MCF 10A (cell line): ENCODE data around the gene NFIA. TPM values are rescaled to one million over a fixed set of nuclear protein-coding genes. Genes with fewer than 3 reads are reported as not detected.
A peak's percentile ranks its signal among the peaks of the same experiment; 100 is the strongest.

Experiments used
- BruUV-seq: library from RNA; stranded (reverse); fragments of 400-500 nt; replicated peaks from 2 replicates; lab custom pipeline; 2021; lab: Mats Ljungman, UMichigan
- CTCF ChIA-PET: fragments of 300-600 bp; sonication (Branson Sonifier 250); formaldehyde crosslinking; extraction: SDS; loops from one replicate; lab custom pipeline; 2021; ENCODE audit warnings: antibody characterized with exemption, inconsistent platforms; lab: Yijun Ruan, JAX
- POLR2A ChIA-PET: fragments of 300-600, 350-650 bp; sonication (Branson Sonifier 250); formaldehyde crosslinking; extraction: SDS; loops from one replicate; lab custom pipeline; 2020; ENCODE audit warnings: antibody characterized with exemption, inconsistent platforms; lab: Yijun Ruan, JAX
- DNase-seq: peaks from one replicate; pipeline ENCODE4 v3.0.0-alpha.2; 2018; ENCODE audit not compliant: unreplicated experiment
- H3K27ac Mint-ChIP-seq: one replicate; pipeline ENCODE4 v1.8.0; 2022; ENCODE audit warnings: mild to moderate bottlenecking, low read depth, mixed read lengths; ENCODE audit not compliant: unreplicated experiment
- H3K27me3 Mint-ChIP-seq: one replicate; pipeline ENCODE4 v1.8.0; 2022; ENCODE audit warnings: mixed read lengths; ENCODE audit not compliant: insufficient read depth, unreplicated experiment
- H3K36me3 Mint-ChIP-seq: one replicate; pipeline ENCODE4 v1.8.0; 2022; ENCODE audit warnings: mild to moderate bottlenecking, moderate library complexity, mixed read lengths; ENCODE audit not compliant: insufficient read depth, unreplicated experiment
- H3K4me1 Mint-ChIP-seq: one replicate; pipeline ENCODE4 v1.8.0; 2022; ENCODE audit warnings: mixed read lengths; ENCODE audit not compliant: insufficient read depth, unreplicated experiment
- H3K4me3 Mint-ChIP-seq: one replicate; pipeline ENCODE4 v1.8.0; 2022; ENCODE audit warnings: mild to moderate bottlenecking, moderate library complexity, mixed read lengths; ENCODE audit not compliant: unreplicated experiment
- H3K9me3 Mint-ChIP-seq: one replicate; pipeline ENCODE4 v1.8.0; 2022; ENCODE audit warnings: mixed read lengths; ENCODE audit not compliant: unreplicated experiment
- intact Hi-C: fragments of 100-400 bp; cut with micrococcal nuclease; formaldehyde crosslinking; loops from 2 replicates; pipeline ENCODE4 v1.14.1; 2022
- total RNA-seq: library from RNA; stranded (reverse); gene quantifications from 2 replicates; pipeline ENCODE4 v1.2.3, GENCODE V29; 2022
- TF ChIP-seq, protein P1 (sequence below): fragments of 200-600 bp; IDR thresholded peaks from one replicate; pipeline ENCODE4 v1.8.0; 2022; ENCODE audit warnings: antibody characterized with exemption, mild to moderate bottlenecking; ENCODE audit not compliant: unreplicated experiment

Gene NFIA
- total RNA-seq, 1 experiment from 2014 or later, result 54.8 TPM

GRCh38 chr1:61469365-61469764 is 387.0 kb downstream of the NFIA start:
- Mint-ChIP-seq H3K4me1 (peaks cover 15% of the 10 kb centered on the region), H3K9me3 (no peaks in the 10 kb centered on the region), H3K36me3 (peaks cover 6% of the 10 kb centered on the region), H3K27me3 (no peaks in the 10 kb centered on the region), H3K27ac (no peak overlapping the region), H3K4me3 (no peak overlapping the region)
- ChIA-PET CTCF (no interaction called here), POLR2A (interaction anchor here (0.7 to 0.9 kb wide), 2 partner anchors 117 to 183 kb away, joined by 3 read pairs; no protein-coding TSS in a partner anchor)
- no TSS peak for BruUV-seq
- intact Hi-C loops, result no loop called here
- TF ChIP-seq, protein P1, sequence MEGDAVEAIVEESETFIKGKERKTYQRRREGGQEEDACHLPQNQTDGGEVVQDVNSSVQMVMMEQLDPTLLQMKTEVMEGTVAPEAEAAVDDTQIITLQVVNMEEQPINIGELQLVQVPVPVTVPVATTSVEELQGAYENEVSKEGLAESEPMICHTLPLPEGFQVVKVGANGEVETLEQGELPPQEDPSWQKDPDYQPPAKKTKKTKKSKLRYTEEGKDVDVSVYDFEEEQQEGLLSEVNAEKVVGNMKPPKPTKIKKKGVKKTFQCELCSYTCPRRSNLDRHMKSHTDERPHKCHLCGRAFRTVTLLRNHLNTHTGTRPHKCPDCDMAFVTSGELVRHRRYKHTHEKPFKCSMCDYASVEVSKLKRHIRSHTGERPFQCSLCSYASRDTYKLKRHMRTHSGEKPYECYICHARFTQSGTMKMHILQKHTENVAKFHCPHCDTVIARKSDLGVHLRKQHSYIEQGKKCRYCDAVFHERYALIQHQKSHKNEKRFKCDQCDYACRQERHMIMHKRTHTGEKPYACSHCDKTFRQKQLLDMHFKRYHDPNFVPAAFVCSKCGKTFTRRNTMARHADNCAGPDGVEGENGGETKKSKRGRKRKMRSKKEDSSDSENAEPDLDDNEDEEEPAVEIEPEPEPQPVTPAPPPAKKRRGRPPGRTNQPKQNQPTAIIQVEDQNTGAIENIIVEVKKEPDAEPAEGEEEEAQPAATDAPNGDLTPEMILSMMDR, result no peak
- no peak for DNase-seq

- Mint-ChIP-seq H3K27ac (no peak overlapping the region), H3K4me3 (no peak overlapping the region), H3K9me3 (no peaks in the 10 kb centered on the region), H3K36me3 (peaks cover 6% of the 10 kb centered on the region), H3K4me1 (peaks cover 15% of the 10 kb centered on the region), H3K27me3 (no peaks in the 10 kb centered on the region)
- intact Hi-C loops, result loop anchor here (5.0 kb wide), 2 partner anchors 114 to 269 kb away; partner anchors contain the start of gene PATJ
- BruUV-seq, result no TSS peak
- peak; percentile 79 for DNase-seq
- CTCF ChIA-PET, result no interaction called here
- TF ChIP-seq, protein P1, result no peak
- POLR2A ChIA-PET, result interaction anchor here (0.8 to 1.1 kb wide), 4 partner anchors 8 to 206 kb away, joined by 3 to 5 read pairs (median 3); no protein-coding TSS in a partner anchor
Observed at GRCh38 chr1:61472876-61473275, 390.5 kb downstream of the NFIA start.

- no TSS peak for BruUV-seq
- no peak overlapping the region for H3K4me3 Mint-ChIP-seq
- intact Hi-C loops, result loop anchor here (5.0 kb wide), 2 partner anchors 113 to 268 kb away; partner anchors contain the start of gene PATJ
- peaks cover 15% of the 10 kb centered on the region for H3K4me1 Mint-ChIP-seq
- TF ChIP-seq, protein P1, result no peak
- H3K27ac Mint-ChIP-seq, result no peak overlapping the region
- ChIA-PET CTCF (interaction anchor here (0.7 kb wide), 1 partner anchor 219 kb away, joined by 3 read pairs; no protein-coding TSS in a partner anchor), POLR2A (interaction anchor here (0.5 to 0.6 kb wide), 2 partner anchors 21 to 29 kb away, joined by 3 read pairs; no protein-coding TSS in a partner anchor)
- no peak for DNase-seq
- H3K9me3 Mint-ChIP-seq, result no peaks in the 10 kb centered on the region
- no peaks in the 10 kb centered on the region for H3K36me3 Mint-ChIP-seq
- H3K27me3 Mint-ChIP-seq, result no peaks in the 10 kb centered on the region
Observed at GRCh38 chr1:61474269-61474817, 392.0 kb downstream of the NFIA start.

GRCh38 chr1:61474963-61475362 is 392.6 kb downstream of the NFIA start:
- Mint-ChIP-seq H3K4me3 (no peak overlapping the region), H3K36me3 (no peaks in the 10 kb centered on the region), H3K9me3 (no peaks in the 10 kb centered on the region), H3K4me1 (peaks cover 15% of the 10 kb centered on the region), H3K27ac (no peak overlapping the region), H3K27me3 (no peaks in the 10 kb centered on the region)
- BruUV-seq, result no TSS peak
- TF ChIP-seq, protein P1, result no peak
- CTCF ChIA-PET, result interaction anchor here (0.7 kb wide), 1 partner anchor 219 kb away, joined by 3 read pairs; no protein-coding TSS in a partner anchor
- no peak for DNase-seq
- POLR2A ChIA-PET, result no interaction called here
- intact Hi-C loops, result loop anchor here (5.0 kb wide), 2 partner anchors 112 to 267 kb away; partner anchors contain the start of gene PATJ
